ENCODE results near the gene TM4SF20.
A peak's percentile ranks its signal among the peaks of the same experiment; 100 is the strongest.

The TM4SF20 gene, protein sequence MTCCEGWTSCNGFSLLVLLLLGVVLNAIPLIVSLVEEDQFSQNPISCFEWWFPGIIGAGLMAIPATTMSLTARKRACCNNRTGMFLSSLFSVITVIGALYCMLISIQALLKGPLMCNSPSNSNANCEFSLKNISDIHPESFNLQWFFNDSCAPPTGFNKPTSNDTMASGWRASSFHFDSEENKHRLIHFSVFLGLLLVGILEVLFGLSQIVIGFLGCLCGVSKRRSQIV

GRCh38 chr2:227379095-227379494 is at the start of gene TM4SF20:
TSS of gene TM4SF20 (minus strand) at chr2:227379306. CDS start at chr2:227379268, 38 bp downstream.
- no peak for DNase-seq

DNA sequence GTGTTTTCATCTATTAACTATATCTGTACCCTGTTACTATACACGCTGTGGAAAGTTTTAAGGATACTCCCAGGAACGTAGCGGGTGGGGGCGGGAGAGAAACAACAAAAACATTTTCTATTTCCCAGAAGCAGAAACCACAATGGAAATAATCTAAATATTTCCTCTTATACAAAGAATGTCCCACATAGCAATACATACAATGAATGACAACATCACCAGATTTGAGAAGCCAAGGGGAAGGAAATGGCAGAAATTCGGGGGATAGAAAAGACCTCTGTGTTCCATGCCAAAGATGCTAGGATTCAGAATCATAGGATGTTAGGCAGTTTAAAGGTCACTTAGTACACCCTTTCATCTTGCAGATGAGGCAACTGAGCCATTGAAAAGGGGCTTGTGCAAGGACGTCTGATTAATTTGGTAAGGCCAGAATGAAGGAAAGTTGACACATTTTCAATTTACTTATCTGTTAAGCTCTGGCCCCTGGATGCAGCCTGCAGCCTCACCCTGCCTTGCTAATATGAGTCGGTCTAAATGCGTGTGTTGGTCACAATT is 49.7 kb upstream of the TM4SF20 start:
- no peak for DNase-seq

DNA sequence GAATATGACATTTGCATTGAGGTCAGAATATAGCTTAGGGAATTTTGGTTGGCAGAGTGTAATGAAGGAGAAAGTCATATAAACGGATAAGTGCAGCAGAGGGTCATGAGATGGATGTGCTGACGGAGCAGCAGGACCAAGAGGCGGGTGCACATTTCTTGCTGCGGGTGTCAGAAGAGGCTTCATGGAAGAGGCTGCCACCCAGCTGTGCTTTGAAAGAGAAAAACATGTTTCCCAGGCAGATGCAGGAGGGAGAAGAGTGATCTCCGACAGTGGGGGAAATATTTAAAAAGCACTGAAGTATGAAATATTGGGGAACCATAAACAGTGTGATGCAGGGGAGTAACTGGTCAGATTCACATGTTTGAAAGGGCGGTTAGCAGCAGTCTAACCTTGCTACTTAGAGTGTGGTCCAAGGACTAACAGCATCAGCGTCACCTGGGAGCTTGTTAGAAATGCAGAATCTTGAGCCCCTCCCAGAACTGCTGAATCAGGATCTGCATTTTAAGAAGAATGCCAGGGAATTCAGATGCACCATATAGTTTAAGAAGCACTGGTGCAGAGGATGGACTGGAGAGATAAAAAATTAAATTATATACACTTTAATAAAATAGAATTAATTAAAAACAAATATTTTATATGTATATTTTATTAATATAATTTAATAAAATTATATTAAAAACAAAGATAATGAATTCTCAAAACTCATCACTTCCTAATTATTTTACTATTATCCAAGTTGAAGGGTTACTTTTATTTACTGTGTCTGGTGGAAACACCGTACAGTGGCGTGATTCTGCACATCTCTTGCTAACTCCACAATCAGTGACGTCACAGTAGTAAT is 44.8 kb upstream of the TM4SF20 start:
- DNase-seq, result no peak

GRCh38 chr2:227420087-227421052 is 41.3 kb upstream of the TM4SF20 start:
- DNase-seq, result no peak

GRCh38 chr2:227416701-227417100 is 37.6 kb upstream of the TM4SF20 start:
- DNase-seq, result no peak

DNA sequence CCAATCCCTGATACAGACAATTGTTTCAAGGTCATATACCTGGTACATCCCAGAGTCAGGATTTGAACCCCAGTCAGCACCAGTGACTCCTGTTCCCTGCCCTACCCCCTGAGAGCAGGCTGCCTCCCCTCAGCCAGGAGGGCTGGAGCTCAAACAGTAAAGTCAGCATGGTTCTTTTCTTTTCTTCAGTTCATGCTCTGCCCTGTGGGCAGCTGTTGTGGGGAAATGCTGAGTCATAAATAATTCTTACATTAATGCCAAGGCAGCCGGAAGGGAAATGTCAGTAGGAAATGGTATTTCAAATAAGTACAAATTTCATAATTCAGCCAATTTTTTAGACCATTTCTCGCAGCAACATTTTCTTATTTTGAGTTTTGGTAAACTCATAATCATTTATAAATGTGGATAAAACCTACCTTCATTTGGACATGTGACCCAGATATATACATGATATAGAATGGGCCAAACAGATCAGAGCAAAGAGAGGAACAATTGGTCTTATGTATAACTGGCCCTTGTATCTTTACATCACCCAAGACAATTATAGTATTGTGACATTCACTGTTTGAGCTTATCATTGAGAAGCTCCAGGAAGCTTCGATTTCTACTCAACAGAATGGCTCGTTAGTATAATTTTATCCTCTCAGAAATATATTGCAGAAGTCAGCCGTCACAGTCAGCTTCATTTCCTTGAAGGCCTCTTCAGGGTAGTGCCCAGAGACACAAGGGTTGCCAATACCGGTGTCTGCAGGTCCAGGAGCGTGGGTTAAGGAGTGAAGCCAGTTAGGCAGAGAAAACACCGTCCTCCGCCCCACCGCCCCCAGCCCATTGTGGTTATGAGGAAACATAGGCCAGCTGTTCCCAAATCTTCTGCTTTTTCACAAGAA is 36.7 kb upstream of the TM4SF20 start:
- DNase-seq, result no peak

GRCh38 chr2:227414846-227415245 is 35.7 kb upstream of the TM4SF20 start:
- no peak for DNase-seq

- DNase-seq, result no peak
Observed at GRCh38 chr2:227413371-227413770, 34.3 kb upstream of the TM4SF20 start.

DNA sequence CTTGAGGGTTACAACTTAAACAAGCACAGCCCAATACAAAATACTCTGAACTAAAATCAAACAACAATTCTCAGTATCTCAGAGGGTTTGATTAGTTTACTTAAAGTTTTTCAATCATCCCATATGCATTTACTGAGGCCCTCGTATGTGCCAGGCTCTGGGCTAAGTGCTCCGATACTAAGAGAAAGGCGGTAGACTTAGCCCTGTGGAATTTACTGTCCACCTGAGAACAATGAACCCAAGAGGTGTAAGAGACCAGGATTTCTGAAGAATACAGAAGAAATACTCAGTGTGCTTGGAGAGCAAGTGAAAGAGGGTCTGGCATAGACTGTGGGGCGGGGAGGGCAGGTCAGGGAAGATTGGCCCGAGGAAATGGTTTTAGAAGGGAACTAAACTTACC is 33.8 kb upstream of the TM4SF20 start:
- no peak for DNase-seq

- no peak for DNase-seq
Observed at GRCh38 chr2:227411990-227412350, 32.9 kb upstream of the TM4SF20 start.

- peak; percentile 29 for DNase-seq
Observed at GRCh38 chr2:227411320-227411989, 32.3 kb upstream of the TM4SF20 start.

DNA sequence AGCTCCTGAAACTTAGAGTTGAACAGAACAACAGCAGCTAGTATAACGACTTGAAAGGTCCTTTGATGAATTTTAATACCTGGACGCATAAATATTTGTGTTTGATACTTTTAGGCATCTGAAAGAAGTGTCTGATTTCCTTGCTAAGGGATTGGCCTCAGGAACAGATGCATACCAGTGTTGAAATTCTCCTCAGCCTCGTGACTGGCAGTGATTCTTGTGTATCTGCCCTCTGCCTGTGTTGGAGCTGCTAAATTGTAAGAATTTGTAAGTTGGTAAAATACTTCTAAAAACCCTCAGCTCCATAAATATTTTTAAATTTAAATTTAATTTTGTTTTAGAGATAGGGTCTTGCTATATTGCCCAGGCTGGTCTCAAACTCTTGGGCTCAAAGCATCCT is 31.1 kb upstream of the TM4SF20 start:
- DNase-seq, result no peak

- DNase-seq, result no peak
Observed at GRCh38 chr2:227407591-227408151, 28.6 kb upstream of the TM4SF20 start.

- DNase-seq, result no peak
Observed at GRCh38 chr2:227406177-227407031, 27.3 kb upstream of the TM4SF20 start.

DNA sequence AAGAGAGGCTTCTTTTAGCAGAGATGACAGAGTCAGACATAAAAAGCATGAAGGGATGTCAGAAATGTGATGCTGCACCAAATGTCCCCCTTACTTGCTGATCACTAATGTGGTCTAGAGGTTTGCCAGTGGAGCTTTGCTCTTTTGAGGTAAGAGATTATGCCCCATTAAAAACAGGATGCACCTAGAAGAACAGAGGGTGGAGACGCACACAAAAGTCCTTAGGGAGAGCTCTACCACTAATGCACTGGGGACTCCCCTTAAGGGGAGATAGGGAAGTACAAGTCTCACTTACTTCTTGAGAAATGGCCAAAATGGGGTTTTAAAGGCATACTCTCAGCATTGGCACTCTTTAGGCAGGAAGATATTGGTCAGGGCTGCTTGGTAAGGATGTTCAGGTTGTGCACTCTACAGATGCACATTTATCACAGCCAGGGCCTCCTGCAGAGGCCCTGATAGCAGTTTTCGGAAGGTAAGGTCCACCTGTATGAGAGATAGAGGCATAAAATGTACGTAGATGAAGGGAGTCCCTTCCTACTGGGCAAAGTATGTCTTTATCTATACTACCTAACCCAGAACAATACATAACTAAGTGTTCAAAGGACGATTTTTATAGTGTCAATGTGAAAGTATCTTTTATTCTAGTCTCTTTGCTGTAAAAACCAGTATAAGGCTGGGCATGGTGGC is 25.6 kb upstream of the TM4SF20 start:
- DNase-seq, result no peak

DNA sequence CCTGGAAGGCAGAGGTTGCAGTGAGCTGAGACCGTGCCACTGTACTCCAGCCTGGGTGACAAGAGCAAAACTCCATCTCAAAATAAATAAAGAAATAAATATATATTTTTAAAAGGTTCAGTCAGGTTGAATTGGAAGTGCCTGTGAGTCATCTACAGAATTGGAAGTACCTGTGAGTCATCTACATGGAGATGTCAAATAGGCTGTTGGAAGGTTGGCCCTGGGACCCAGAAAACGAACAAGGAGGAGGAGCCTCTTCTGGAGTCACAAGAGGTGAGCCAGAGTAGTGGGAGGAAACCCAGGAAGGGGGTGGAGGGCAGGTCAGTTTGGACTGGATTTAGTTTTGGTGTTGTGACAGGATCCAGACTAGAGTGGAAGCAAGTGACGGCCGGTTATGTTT is 23.9 kb upstream of the TM4SF20 start:
- DNase-seq, result no peak

DNA sequence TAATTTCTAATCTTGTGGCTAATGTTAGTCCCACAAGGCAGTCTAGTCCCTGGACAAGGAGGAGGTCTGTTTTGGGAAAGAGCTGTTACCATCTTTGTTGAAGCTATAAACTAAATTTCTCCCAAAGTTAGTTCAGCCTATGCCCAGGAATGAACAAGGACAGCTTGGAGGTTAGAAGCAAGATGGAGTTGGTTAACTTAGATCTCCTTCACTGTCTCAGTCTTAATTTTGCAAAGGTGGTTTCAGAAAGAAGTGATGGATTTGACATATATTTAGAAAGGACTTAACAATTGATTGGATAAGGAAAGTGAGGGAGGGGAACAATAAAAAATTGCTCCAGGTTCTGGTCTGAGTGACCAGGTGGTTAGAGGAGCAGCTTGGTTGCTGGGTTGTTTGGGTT is 23.2 kb upstream of the TM4SF20 start:
- no peak for DNase-seq

- DNase-seq, result no peak
Observed at GRCh38 chr2:227401550-227401949, 22.4 kb upstream of the TM4SF20 start.

Data from activated T-cell treated with anti-CD3 and anti-CD28 coated beads for 4 hours (primary cell).